HG02981 (cell line): ENCODE data around the gene PCYT2.
A peak's percentile ranks its signal among the peaks of the same experiment; 100 is the strongest.

Experiments used
- ATAC-seq: cut with Tn5 transposase; IDR thresholded peaks from one replicate; pipeline ENCODE4 v1.9.1; 2021; ENCODE audit warnings: mild to moderate bottlenecking, moderate library complexity; ENCODE audit not compliant: unreplicated experiment

Gene PCYT2

DNA sequence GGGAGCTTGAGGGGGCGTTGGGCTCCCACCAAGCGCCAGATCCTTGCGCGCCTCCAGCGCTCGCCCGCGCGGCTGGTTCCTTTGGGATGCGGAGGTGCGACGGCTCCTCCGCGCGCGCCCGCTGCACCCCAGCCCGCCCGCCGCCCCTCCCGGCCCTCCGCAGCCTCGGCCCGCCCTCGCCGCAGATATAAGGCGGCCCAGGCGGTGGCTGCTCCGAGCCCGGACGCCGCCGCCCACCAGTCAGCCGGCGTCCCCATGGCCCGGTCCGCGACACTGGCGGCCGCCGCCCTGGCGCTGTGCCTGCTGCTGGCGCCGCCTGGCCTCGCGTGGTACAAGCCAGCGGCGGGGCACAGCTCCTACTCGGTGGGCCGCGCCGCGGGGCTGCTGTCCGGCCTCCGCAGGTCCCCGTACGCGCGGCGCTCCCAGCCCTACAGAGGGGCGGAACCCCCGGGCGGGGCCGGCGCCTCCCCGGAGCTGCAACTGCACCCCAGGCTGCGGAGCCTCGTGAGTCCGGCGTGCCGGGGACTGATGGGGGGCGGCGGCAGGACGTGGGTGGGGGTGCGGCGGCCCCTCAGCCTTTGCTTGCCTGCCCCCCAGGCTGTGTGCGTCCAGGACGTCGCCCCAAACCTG, 9.1 kb downstream of the PCYT2 start, which contains the start of gene NPB:
TSS of gene NPB (plus strand) at position 216 of the 630 bp plus-strand sequence. CDS start at position 256, 40 bp downstream.
- no peak for ATAC-seq

DNA sequence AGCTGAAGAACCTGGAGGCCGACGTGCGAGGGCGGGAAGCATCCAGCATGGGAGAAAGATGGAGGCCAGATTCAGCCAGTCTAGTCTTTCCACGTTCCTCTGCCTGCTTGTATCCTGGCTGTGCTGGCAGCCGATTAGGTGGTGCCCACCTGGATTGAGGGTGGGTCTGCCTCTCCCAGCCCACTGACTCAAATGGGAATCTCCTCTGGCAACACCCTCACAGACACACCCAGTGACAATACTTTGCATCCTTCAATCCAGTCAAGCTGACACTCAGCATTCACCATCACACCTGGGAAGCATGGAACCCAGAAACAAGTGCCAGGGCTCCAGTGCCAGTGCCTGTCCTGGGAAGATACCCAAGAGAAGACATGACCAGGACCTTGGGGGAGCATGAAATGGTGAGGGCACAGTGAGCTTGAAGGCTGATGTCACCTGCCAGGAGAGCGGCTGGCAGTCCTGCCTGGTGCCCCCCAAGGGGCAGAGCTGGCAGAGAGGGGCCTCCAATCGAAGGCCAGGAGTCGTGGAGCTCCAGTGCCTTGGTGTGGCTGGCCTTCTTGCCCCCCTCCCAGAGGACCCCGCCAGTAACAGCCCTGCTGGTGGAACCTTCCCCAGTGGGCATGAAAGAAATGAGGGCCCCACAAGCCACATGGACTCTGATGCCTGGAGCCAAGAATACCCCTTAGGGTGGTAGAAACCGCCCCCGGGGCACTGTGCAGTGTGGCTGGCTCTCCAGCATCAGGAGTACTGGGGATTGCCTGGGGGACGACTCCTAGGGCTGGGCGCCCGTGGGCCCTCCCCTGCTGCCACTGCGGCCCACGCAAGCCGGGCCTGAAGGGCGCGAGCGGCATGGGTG, 9.8 kb downstream of the PCYT2 start:
- no peak for ATAC-seq

DNA sequence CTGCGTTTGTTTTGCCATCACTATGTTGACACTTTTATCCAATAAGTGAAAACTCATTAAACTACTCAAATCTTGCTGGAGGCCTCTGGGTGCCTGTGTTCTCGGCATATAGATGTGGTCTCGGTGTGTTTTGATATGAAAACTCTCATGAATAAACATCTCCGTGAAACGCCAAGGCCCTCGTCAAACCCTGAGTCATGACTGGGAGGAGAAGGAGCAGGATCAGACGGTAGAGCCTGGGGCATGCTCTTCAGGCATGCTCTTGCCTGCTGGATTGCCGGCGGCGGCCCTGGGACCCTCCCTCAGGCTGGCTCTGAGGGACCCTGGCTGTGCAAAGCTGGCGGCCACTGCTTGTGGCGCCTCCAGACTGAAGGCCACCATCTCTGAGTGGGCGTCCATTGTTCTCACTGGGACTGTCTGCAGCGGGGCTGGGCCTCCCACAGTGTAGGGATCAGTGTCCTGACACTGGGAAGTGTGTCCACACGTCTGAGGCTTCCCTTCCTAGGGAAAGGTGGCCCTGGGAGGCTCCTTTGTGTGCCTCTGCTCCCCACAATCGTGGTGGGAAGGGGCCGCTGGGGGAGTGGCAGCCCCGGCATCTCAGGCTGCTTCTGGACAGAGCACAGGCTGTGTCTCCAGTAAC, 10.9 kb downstream of the PCYT2 start:
- no peak for ATAC-seq

DNA sequence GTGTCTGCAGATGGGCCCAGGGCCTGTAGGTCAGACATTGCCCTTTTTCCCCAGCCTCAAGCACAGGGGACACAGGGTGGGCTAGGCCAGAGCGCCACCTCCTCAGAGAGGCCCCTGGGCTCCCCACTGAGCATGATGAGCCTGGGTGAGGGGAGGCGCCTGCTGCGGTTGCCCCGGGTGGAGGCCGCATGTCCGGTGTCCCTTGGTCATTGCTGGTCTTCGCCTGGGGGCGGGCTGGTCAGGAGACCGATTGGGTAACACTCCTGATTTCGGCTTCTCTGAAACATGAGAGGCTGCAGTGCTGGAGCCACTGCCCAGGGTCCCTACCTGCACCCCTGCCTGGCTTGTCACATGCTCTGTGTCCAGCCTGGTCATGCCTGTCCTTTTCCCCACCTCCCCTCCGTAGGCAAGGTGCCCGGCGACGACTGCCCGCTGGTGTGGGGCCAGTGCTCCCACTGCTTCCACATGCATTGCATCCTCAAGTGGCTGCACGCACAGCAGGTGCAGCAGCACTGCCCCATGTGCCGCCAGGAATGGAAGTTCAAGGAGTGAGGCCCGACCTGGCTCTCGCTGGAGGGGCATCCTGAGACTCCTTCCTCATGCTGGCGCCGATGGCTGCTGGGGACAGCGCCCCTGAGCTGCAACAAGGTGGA, 11.6 kb downstream of the PCYT2 start:
- ATAC-seq, result no peak

DNA sequence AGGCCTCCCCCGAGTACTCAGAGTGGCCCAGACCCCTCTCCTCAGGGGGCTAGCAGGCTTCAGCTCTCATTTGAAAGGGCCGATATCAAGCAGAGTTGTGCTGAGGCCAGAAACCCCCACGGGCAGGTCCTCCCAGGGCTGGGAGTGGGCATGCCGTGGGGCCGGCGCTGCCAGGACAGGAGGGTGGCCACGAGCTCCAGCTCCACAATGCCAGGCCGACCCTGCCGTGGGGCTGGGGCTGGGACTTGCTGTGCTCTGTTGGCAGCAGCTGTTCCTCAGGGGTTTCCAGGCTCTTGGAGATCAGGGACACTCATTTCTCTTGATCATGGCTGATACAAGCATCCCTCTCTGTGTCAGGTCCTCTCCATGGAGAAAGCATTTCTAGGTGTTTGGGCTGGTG, 12.3 kb downstream of the PCYT2 start:
- ATAC-seq, result no peak

DNA sequence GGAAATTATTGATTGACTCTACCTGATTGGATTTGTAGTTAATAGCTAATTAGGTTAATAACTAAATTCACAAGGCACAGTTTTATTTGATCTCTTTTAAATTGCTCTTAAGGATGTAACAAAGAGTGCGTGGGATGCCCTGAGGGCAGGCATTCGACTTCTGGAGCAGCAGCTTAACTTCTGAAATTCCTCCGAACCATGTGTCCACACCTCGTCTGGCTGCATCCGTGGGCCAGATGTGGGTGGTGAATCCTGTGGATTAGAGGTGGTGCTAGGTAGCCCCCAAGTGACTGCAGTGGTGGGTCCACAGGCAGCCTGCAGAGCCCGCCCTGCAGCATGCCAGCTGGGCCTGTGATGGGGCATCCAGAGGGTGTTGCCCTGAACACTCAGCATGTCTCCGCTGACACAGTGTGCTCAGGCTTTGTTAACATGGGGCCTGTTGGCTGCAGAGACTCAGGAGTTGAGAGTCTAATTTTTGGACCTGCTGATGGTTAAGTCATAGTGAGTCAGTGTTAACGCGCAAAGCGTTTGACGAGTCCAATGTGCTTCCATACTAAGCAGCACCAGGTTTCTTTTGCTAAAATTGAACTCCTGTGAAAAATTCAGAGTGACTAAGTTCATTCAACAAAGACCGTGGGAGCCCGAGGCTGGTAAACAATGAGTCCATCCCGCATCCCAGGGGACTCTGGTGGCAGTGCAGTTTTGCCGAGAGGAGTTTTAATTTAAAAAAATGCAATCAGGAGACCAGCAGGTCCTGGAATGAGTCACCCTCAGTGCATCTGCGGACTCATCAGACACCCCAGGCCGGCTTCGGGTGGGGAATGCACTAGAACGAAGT, 13.0 kb downstream of the PCYT2 start:
- ATAC-seq, result no peak

DNA sequence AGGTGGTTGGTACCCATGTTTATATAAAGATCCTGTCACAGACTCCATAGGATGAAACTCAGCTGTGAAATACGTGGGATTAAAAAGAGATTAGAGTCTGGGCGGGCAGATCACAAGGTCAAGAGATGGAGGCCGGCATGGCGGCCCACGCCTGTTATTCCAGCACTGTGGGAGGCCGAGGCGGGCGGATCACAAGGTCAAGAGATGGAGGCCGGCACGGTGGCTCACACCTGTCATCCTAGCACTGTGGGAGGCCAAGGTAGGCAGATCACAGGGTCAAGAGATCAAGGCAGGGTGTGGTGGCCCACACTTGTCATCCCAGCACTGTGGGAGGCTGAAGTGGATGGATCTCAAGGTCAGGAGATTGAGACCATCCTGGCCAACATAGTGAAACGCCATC, 15.8 kb downstream of the PCYT2 start:
- ATAC-seq, result no peak

DNA sequence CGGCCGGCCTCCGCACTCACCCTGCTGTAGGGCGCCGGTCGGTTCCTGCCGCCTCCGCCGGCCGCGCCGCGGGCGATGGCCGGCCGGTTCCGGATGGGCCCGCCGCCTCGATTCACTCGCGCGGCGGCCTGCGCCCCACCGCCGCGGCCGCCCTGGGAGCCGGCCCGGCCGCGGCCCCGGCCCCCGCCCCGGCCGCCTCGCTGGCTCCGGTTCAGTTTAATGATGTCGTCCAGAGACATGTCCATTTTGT, 20.0 kb downstream of the PCYT2 start:
- peak; percentile 19 for ATAC-seq

DNA sequence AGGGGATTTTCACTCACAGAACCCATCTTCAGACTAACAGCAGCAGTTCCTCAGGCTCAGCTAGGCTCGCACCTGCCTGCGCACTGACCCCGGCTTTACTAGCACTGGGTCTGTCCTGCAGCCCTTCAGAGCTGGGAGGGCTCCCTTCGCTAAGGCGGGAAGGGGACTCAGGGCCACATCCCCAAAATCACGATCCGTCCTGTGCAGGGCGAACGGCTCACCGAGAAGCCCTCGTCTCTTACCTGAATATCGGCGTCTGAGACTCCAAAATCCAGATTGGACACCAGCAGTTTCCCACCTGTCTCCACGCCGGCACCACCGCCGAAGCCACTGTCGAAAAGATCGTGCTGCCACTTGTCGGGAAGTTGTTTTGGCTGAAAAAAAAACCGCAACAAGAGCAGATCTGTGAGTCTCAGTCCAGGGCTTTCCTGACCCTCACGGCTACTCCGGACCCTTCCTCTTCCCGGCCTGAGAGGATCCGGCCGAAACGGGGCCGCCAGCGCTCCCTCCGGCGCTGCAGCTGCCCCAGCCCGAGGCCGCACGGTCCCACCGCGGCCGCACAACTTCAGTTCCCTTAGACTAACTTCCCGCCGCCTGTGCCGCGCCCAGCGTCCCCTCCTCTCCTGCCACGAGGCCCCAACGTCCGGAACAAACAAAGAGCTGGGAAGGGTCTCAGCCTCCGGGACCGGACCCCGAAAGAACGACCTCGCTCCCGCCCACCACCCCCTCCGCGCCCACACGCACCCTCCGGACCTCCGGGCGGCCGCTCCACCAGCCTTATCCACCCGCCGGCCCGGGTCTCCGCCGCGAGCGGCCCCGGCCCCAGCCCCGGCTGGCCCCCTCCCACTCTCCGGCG, 20.5 kb downstream of the PCYT2 start:
- ATAC-seq, result no peak

DNA sequence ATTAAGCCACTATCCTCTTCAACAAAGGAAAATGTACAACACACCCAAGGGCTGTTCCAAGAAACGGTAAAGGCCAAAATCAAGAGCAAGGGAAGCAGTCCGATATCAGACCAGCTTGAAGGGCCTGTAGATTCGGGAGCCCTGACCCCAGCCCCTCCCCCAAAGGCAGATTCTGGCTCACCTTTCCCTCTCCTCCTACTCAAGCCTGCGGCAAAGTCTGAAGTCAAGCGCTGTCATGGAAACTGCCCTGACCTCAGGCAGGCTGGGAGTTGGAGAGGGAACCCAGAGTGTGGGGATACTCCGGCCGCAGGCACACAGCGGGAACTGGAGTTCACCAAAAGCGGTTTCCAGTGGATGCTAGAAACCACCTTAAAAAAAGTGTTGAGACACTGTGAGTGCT, 21.6 kb downstream of the PCYT2 start:
- no peak for ATAC-seq

GRCh38 chr17:81888988-81889595, 22.1 kb downstream of the PCYT2 start:
- ATAC-seq, result no peak

- no peak for ATAC-seq
Observed at GRCh38 chr17:81888105-81888987, 22.9 kb downstream of the PCYT2 start.

DNA sequence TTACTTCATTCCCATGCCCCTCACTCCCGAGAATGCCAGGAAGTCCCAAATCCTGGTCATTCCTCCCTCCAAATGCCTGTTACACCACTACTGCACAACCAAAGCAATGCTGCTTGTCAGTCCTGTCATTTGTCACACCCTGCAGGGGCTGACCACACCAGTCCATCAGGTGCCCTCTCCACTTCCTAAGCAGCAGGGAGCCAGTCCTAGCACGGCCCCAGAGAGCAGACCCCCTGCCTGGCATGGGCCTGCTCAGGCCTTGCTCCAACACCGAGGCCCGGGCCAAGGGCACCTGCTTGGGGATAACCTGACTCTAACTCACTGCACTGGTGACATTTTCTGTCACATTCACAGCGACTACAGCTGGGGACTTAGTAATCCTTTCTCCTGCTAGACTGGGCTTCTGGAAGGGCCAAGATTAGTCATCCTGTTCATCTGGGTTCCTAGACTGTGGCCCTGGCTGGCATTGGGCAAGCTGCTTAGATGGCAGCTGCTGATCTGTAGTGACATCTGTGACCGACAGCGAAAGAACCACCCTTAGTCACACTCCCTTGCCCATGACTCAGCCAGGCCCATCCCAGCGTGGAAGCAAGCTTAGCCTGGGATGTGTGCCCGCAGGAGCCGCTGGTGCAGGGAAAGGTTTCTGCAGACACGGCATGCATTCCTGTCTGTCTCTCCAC, 25.2 kb downstream of the PCYT2 start:
- no peak for ATAC-seq

GRCh38 chr17:81885454-81885853, 25.7 kb downstream of the PCYT2 start:
- no peak for ATAC-seq

DNA sequence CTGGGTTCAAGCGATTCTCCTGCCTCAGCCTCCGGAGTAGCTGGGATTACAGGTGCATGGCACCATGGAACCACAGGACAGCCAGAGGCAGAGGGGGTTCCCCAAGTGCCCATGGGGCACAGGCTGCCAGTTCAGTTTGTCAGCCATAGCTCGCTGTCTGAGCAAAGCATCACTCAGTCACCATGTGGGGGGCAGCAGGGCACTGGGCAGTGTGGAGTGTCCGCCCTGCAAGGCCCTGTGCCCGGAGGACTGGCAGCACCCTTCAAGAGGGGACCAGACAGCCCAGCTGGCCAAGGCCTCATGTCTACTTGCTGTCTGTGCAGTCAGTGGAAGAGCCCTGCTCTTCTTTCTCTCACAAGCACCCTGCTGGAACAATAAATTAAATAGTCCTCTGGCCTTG, 26.2 kb downstream of the PCYT2 start:
- no peak for ATAC-seq

GRCh38 chr17:81884520-81884919, 26.7 kb downstream of the PCYT2 start:
- no peak for ATAC-seq

- ATAC-seq, result no peak
Observed at GRCh38 chr17:81879121-81879520, 32.1 kb downstream of the PCYT2 start.

DNA sequence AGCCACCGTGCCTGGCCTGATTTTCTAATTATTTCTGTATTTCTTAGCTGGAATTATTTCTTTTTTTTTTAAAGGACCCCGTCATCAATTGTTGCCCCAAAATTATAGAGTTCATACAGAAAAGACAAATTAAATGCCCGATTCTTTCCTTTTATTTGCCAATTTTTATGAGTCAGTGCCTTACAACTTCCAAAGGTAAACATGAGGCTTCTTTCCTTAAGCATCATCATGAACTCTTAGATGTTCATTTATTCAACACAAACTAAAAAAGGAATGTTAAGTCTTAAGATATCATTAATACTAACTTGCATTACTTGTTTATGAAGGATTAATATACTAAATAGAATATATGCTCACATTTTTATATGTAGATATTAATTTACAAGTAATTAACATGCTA, 32.9 kb downstream of the PCYT2 start:
- ATAC-seq, result no peak
